DOHH2 (cell line): Measurements from ENCODE around the gene ECEL1.

Experiments
- EZH2phosphoT487 ChIP-seq: fragments of 200-600 bp; sonication (generic); IDR thresholded peaks from 2 replicates; pipeline ENCODE4 v1.6.1; 2017; ENCODE audit warnings: borderline replicate concordance, mild to moderate bottlenecking, antibody characterized with exemption, low read length, moderate library complexity, mixed read lengths
- TF ChIP-seq, protein P1 (sequence below): fragments of 200-600 bp; sonication (generic); IDR thresholded peaks from one replicate; pipeline ENCODE4 v1.5.1; 2014; ENCODE audit warnings: antibody characterized with exemption, mild to moderate bottlenecking, low read depth, low read length; ENCODE audit not compliant: poor library complexity, severe bottlenecking

- TF ChIP-seq, protein P1, sequence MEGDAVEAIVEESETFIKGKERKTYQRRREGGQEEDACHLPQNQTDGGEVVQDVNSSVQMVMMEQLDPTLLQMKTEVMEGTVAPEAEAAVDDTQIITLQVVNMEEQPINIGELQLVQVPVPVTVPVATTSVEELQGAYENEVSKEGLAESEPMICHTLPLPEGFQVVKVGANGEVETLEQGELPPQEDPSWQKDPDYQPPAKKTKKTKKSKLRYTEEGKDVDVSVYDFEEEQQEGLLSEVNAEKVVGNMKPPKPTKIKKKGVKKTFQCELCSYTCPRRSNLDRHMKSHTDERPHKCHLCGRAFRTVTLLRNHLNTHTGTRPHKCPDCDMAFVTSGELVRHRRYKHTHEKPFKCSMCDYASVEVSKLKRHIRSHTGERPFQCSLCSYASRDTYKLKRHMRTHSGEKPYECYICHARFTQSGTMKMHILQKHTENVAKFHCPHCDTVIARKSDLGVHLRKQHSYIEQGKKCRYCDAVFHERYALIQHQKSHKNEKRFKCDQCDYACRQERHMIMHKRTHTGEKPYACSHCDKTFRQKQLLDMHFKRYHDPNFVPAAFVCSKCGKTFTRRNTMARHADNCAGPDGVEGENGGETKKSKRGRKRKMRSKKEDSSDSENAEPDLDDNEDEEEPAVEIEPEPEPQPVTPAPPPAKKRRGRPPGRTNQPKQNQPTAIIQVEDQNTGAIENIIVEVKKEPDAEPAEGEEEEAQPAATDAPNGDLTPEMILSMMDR, result no peak
- no peak for TF ChIP-seq EZH2phosphoT487
Observed at GRCh38 chr2:232454630-232455029, 33.0 kb downstream of the ECEL1 start.
